ENCODE results near the gene DNAH14. TPM values are rescaled to one million over a fixed set of nuclear protein-coding genes. Genes with fewer than 3 reads are reported as not detected.

The DNAH14 gene
- total and polyA plus RNA-seq, 2 of the 13 experiments (the other 11 are each of a cell fraction or from before 2014, with no cell fraction given), result 4.5 to 27.5 TPM

DNA sequence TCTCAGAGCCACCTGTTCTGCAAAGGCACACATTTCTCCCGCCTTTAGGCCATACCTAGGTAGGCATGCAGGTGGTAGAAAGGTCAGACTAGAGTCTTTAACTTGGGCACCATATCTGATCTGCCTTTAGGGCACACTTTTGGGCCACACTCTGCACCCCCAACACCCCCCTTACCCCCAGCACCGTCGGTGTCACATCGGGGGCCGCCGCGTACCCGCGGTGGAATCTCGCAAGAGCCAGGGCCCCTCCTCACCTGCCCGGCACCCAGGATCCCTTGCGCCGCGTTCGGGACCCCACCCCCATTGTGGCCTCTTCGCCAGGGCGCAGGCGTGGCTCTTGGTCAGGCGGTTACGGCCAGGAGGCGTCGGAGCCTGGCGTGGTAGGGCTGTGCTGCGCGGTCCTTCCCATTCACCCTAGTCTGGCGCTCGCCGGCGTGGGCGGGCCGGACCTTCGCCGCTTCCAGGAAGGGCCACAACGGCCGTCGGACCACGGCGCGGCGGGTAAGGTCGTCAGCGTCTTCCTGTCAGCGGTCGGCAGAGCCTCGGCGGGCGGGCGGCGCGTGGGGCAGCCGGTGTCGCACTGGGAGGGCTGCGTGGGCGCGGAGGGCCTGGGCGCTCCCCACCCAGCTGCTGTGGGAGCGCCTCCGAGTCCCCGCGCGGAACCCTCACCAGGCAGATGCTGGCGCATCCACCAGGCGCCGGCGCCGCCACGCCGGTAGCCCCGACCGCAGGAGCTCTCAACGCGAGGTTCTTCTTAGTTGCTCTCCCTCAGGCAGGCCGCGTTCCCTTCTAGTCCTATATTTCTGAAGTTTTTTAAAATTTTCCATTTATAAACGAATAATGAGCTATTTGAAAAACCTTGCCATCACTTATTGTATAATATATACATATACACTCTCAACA lies at the start of gene DNAH14 (continued):
- TF ChIP-seq, protein P1, sequence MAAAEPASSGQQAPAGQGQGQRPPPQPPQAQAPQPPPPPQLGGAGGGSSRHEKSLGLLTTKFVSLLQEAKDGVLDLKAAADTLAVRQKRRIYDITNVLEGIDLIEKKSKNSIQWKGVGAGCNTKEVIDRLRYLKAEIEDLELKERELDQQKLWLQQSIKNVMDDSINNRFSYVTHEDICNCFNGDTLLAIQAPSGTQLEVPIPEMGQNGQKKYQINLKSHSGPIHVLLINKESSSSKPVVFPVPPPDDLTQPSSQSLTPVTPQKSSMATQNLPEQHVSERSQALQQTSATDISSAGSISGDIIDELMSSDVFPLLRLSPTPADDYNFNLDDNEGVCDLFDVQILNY (CRISPR knock-in tag; conservative IDR thresholded peaks at IDR 0.05), result peak; percentile 46; the same call in 1 of the 2 replicates
- TF ChIP-seq, protein P2, sequence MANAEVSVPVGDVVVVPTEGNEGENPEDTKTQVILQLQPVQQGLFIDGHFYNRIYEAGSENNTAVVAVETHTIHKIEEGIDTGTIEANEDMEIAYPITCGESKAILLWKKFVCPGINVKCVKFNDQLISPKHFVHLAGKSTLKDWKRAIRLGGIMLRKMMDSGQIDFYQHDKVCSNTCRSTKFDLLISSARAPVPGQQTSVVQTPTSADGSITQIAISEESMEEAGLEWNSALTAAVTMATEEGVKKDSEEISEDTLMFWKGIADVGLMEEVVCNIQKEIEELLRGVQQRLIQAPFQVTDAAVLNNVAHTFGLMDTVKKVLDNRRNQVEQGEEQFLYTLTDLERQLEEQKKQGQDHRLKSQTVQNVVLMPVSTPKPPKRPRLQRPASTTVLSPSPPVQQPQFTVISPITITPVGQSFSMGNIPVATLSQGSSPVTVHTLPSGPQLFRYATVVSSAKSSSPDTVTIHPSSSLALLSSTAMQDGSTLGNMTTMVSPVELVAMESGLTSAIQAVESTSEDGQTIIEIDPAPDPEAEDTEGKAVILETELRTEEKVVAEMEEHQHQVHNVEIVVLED (CRISPR knock-in tag; IDR thresholded peaks at IDR 0.05; ENCODE audit: borderline replicate concordance), result peak; percentile 85
- TF ChIP-seq ZNF530 (CRISPR knock-in tag; IDR thresholded peaks at IDR 0.05; ENCODE audit: low read depth) (0 out of 2 replicates have a peak, but pooled peaks have one; percentile 52), ZFY (CRISPR knock-in tag; IDR thresholded peaks at IDR 0.05) (peak; percentile 92), ZNF180 (CRISPR knock-in tag; IDR thresholded peaks at IDR 0.05; ENCODE audit: borderline replicate concordance, low read depth) (peak; percentile 84; the same call in 1 of the 2 replicates), ETV5 (CRISPR knock-in tag; IDR thresholded peaks at IDR 0.05; ENCODE audit: borderline replicate concordance) (peak; percentile 57), ZNF143 (CRISPR knock-in tag; IDR thresholded peaks at IDR 0.05) (peak; percentile 90), GABPB1 (CRISPR knock-in tag; IDR thresholded peaks at IDR 0.05) (peak; percentile 88), FOSL2 (CRISPR knock-in tag; IDR thresholded peaks at IDR 0.05) (no peak), ZNF781 (CRISPR knock-in tag; IDR thresholded peaks at IDR 0.05; ENCODE audit: borderline replicate concordance, not compliant biosample characterization) (peak; percentile 84), NONO (IDR thresholded peaks at IDR 0.05) (no peak), NONO (CRISPR knock-in tag; conservative IDR thresholded peaks at IDR 0.05) (peak; percentile 72; the same call in 1 of the 2 replicates), SALL1 (CRISPR knock-in tag; IDR thresholded peaks at IDR 0.05) (peak; percentile 99), ZFP36L2 (CRISPR knock-in tag; IDR thresholded peaks at IDR 0.05) (0 out of 2 replicates have a peak, but pooled peaks have one; percentile 68), KLF6 (CRISPR knock-in tag; IDR thresholded peaks at IDR 0.05) (no peak; the same call in 1 of the 2 replicates), ZNF350 (CRISPR knock-in tag; IDR thresholded peaks at IDR 0.05; ENCODE audit: borderline replicate concordance, low read depth) (peak; percentile 86), DNMT1 (CRISPR knock-in tag; IDR thresholded peaks at IDR 0.05) (peak; percentile 99), RBM22 (optimal IDR thresholded peaks at IDR 0.05; ENCODE audit: low read length) (no peak), KDM6A (CRISPR knock-in tag; IDR thresholded peaks at IDR 0.05; ENCODE audit: low read depth) (no peak), EEA1 (CRISPR knock-in tag; IDR thresholded peaks at IDR 0.05; ENCODE audit: borderline replicate concordance) (peak; percentile 97; the same call in 1 of the 2 replicates)
- TF ChIP-seq, protein P3, sequence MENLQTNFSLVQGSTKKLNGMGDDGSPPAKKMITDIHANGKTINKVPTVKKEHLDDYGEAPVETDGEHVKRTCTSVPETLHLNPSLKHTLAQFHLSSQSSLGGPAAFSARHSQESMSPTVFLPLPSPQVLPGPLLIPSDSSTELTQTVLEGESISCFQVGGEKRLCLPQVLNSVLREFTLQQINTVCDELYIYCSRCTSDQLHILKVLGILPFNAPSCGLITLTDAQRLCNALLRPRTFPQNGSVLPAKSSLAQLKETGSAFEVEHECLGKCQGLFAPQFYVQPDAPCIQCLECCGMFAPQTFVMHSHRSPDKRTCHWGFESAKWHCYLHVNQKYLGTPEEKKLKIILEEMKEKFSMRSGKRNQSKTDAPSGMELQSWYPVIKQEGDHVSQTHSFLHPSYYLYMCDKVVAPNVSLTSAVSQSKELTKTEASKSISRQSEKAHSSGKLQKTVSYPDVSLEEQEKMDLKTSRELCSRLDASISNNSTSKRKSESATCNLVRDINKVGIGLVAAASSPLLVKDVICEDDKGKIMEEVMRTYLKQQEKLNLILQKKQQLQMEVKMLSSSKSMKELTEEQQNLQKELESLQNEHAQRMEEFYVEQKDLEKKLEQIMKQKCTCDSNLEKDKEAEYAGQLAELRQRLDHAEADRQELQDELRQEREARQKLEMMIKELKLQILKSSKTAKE (CRISPR knock-in tag; IDR thresholded peaks at IDR 0.05; ENCODE audit: borderline replicate concordance), result peak; percentile 55
- TF ChIP-seq, protein P4, sequence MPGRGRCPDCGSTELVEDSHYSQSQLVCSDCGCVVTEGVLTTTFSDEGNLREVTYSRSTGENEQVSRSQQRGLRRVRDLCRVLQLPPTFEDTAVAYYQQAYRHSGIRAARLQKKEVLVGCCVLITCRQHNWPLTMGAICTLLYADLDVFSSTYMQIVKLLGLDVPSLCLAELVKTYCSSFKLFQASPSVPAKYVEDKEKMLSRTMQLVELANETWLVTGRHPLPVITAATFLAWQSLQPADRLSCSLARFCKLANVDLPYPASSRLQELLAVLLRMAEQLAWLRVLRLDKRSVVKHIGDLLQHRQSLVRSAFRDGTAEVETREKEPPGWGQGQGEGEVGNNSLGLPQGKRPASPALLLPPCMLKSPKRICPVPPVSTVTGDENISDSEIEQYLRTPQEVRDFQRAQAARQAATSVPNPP (CRISPR knock-in tag; IDR thresholded peaks at IDR 0.05), result peak; percentile 99
- TF ChIP-seq, protein P5, sequence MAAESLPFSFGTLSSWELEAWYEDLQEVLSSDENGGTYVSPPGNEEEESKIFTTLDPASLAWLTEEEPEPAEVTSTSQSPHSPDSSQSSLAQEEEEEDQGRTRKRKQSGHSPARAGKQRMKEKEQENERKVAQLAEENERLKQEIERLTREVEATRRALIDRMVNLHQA (CRISPR knock-in tag; IDR thresholded peaks at IDR 0.05), result no peak
